Calu3 (cell line): Measurements from ENCODE around the gene GLB1L. TPM values are rescaled to one million over a fixed set of nuclear protein-coding genes. Genes with fewer than 3 reads are reported as not detected.
"Not testable (repeated sequence)": the region's sequence is repeated elsewhere in the genome, so short reads cannot be mapped to it uniquely, and the experiment has no call there.

Source experiments
- BruUV-seq: library from RNA; stranded (reverse); fragments of 400-500 nt; replicated peaks from 2 replicates; lab custom pipeline; 2021; lab: Mats Ljungman, UMichigan
- CTCF ChIA-PET: fragments of 300-600 bp; sonication (Branson Sonifier 250); formaldehyde crosslinking; loops from one replicate; lab custom pipeline; 2022; ENCODE audit warnings: antibody characterized with exemption; lab: Charles Lee
- DNase-seq: peaks from one replicate; pipeline ENCODE4 v3.0.0; 2022
- H3K27ac Mint-ChIP-seq: one replicate; pipeline ENCODE4 v1.8.0; 2022; ENCODE audit warnings: mixed read lengths; ENCODE audit not compliant: unreplicated experiment
- H3K27me3 Mint-ChIP-seq: one replicate; pipeline ENCODE4 v1.8.0; 2022; ENCODE audit warnings: mixed read lengths; ENCODE audit not compliant: unreplicated experiment
- H3K36me3 Mint-ChIP-seq: one replicate; pipeline ENCODE4 v1.8.0; 2022; ENCODE audit warnings: mild to moderate bottlenecking, moderate library complexity, mixed read lengths; ENCODE audit not compliant: insufficient read depth, unreplicated experiment
- H3K4me1 Mint-ChIP-seq: one replicate; pipeline ENCODE4 v1.8.0; 2022; ENCODE audit warnings: mild to moderate bottlenecking, low read depth, mixed read lengths; ENCODE audit not compliant: unreplicated experiment
- H3K4me3 Mint-ChIP-seq: one replicate; pipeline ENCODE4 v1.8.0; 2022; ENCODE audit warnings: mild to moderate bottlenecking, low read depth, moderate library complexity, mixed read lengths; ENCODE audit not compliant: unreplicated experiment
- H3K9me3 Mint-ChIP-seq: one replicate; pipeline ENCODE4 v1.8.0; 2022; ENCODE audit warnings: low read depth, mixed read lengths; ENCODE audit not compliant: unreplicated experiment
- intact Hi-C: fragments of 100-400 bp; cut with micrococcal nuclease; formaldehyde crosslinking; loops from one replicate; pipeline ENCODE4 v1.10.0; 2022; ENCODE audit not compliant: unreplicated experiment
- total RNA-seq: library from RNA; stranded (reverse); gene quantifications from 2 replicates; pipeline ENCODE4 v1.2.3, GENCODE V29; 2022
- TF ChIP-seq, protein P1 (sequence below): fragments of 200-600 bp; IDR thresholded peaks from one replicate; pipeline ENCODE4 v1.8.0; 2022; ENCODE audit warnings: antibody characterized with exemption; ENCODE audit not compliant: unreplicated experiment

GLB1L gene
- total RNA-seq, 1 experiment from 2014 or later = 12.1 TPM

DNA sequence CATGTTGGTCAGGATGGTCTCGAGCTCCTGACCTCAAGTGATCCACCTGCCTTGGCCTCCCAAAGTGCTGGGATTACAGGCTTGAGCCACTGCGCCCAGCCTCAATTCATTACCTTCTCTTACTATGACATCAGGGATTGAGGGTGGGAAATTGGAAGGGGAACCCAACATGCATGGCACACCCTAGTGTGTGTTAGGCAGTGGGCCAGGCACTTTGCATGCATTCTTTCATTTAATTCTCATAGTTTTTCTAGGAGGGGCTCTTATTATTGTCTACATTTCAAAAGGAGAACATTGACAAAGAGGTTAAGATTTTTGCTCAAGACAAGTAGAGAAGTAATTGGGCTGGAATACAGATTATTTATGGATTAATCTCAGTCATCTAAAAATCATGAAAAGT, 23.1 kb upstream of the GLB1L start:
- no TSS peak for BruUV-seq
- Mint-ChIP-seq H3K9me3 (no peaks in the 10 kb centered on the region), H3K4me3 (no peak overlapping the region), H3K27ac (no peak overlapping the region), H3K36me3 (no peaks in the 10 kb centered on the region), H3K27me3 (no peaks in the 10 kb centered on the region), H3K4me1 (peaks cover 10% of the 10 kb centered on the region)
- intact Hi-C loops = no loop called here
- DNase-seq = no peak
- CTCF ChIA-PET = no interaction called here
- TF ChIP-seq, protein P1, sequence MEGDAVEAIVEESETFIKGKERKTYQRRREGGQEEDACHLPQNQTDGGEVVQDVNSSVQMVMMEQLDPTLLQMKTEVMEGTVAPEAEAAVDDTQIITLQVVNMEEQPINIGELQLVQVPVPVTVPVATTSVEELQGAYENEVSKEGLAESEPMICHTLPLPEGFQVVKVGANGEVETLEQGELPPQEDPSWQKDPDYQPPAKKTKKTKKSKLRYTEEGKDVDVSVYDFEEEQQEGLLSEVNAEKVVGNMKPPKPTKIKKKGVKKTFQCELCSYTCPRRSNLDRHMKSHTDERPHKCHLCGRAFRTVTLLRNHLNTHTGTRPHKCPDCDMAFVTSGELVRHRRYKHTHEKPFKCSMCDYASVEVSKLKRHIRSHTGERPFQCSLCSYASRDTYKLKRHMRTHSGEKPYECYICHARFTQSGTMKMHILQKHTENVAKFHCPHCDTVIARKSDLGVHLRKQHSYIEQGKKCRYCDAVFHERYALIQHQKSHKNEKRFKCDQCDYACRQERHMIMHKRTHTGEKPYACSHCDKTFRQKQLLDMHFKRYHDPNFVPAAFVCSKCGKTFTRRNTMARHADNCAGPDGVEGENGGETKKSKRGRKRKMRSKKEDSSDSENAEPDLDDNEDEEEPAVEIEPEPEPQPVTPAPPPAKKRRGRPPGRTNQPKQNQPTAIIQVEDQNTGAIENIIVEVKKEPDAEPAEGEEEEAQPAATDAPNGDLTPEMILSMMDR = no peak

- Mint-ChIP-seq H3K4me3 (no peak overlapping the region), H3K27me3 (peaks cover 5% of the 10 kb centered on the region), H3K9me3 (no peaks in the 10 kb centered on the region), H3K36me3 (no peaks in the 10 kb centered on the region), H3K27ac (no peak overlapping the region), H3K4me1 (peaks cover 10% of the 10 kb centered on the region)
- TF ChIP-seq, protein P1 = no peak
- intact Hi-C loops = no loop called here
- no peak for DNase-seq
- CTCF ChIA-PET = no interaction called here
- no TSS peak for BruUV-seq
Observed at GRCh38 chr2:219266886-219267285, 21.6 kb upstream of the GLB1L start.

DNA sequence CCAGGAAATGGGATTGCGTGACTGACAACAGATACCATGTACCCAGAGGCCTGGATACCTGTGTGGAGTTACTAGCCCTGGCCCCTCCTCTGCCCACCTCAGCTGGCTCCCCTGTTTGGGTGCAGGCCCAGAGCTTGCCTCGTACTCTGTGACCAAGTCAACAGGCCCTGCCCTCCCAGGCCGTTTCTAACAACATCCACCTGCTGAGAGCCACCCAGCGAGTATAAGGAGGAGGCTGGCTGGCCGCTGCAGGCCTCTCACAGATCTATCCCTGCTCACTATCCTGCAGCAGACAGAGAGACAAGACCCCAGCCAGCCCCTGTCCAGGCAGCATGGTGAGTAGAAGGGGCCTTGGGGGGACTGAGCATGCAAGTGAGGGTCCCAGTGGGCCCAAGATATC, 21.0 kb upstream of the GLB1L start:
- CTCF ChIA-PET = no interaction called here
- intact Hi-C loops = no loop called here

GRCh38 chr2:219261024-219261855, 16.0 kb upstream of the GLB1L start:
- DNase-seq = no peak
- Mint-ChIP-seq H3K4me1 (no peaks in the 10 kb centered on the region), H3K4me3 (no peak overlapping the region), H3K9me3 (no peaks in the 10 kb centered on the region), H3K27ac (no peak overlapping the region), H3K27me3 (peaks cover 36% of the 10 kb centered on the region), H3K36me3 (peaks cover 7% of the 10 kb centered on the region)
- TF ChIP-seq, protein P1 = no peak
- CTCF ChIA-PET = no interaction called here
- no TSS peak for BruUV-seq
- intact Hi-C loops = no loop called here

More for the DNA sequence above, 21.0 kb upstream of the GLB1L start:
- Mint-ChIP-seq H3K36me3 (no peaks in the 10 kb centered on the region), H3K4me3 (no peak overlapping the region), H3K27ac (no peak overlapping the region), H3K4me1 (peaks cover 10% of the 10 kb centered on the region), H3K9me3 (no peaks in the 10 kb centered on the region), H3K27me3 (peaks cover 12% of the 10 kb centered on the region)
- no peak for DNase-seq
- BruUV-seq = no TSS peak
- TF ChIP-seq, protein P1 = no peak

DNA sequence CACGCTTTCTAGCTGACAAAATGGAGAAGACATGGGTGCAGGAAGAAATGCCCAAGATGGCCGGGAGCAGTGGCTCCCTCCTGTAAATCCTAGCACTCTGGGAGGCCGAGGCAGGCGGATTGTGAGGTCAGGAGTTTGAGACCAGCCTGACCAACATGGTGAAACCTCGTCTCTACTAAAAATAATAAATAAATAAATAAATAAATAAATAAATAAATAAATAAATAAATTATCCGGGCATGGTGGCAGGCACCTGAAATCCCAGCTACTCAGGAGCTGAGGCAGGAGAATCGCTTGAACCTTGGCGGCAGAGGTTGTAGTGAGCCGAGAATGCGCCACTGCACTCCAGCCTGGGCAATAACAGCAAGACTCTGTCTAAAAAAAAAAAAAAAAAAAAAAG, 13.7 kb upstream of the GLB1L start:
- peaks cover 16% of the 10 kb centered on the region for H3K36me3 Mint-ChIP-seq
- H3K9me3 Mint-ChIP-seq, H3K4me3 Mint-ChIP-seq, DNase-seq, H3K27ac Mint-ChIP-seq, BruUV-seq, H3K4me1 Mint-ChIP-seq, intact Hi-C loops: not testable (repeated sequence)
- peaks cover 36% of the 10 kb centered on the region for H3K27me3 Mint-ChIP-seq
- CTCF ChIA-PET = interaction anchor here (0.9 kb wide), 1 partner anchor 20 kb away, joined by 4 read pairs; the partner anchor contains the start of gene DNAJB2
